LNCaP clone FGC (cell line): Measurements from ENCODE around the gene MCOLN2.
"Not testable (repeated sequence)": the region's sequence is repeated elsewhere in the genome, so short reads cannot be mapped to it uniquely, and the experiment has no call there.

Source experiments
- DNase-seq: peaks from one replicate; pipeline ENCODE4 v3.0.0-alpha.2; 2011; ENCODE audit warnings: low read depth
- H3K4me3 ChIP-seq: 2 replicates; pipeline ENCODE4 v1.5.1; 2011; ENCODE audit warnings: mild to moderate bottlenecking, low read depth, low read length, control low read depth
- CTCF ChIP-seq: IDR thresholded peaks from 2 replicates; pipeline ENCODE4 v1.5.1; 2012; ENCODE audit warnings: mild to moderate bottlenecking; ENCODE audit not compliant: control insufficient read depth, insufficient read depth; ENCODE audit errors: extremely low read depth

The MCOLN2 gene

GRCh38 chr1:84919461-84919970 lies 77.4 kb downstream of the MCOLN2 start:
- DNase-seq: no peak
- H3K4me3 ChIP-seq: no peak overlapping the region
- no peak for TF ChIP-seq CTCF

- no peak overlapping the region for H3K4me3 ChIP-seq
- no peak for TF ChIP-seq CTCF
- no peak for DNase-seq
These were observed 78.1 kb downstream of the MCOLN2 start for GRCh38 chr1:84918726-84919336.

- DNase-seq: no peak
- no peak for TF ChIP-seq CTCF
- H3K4me3 ChIP-seq: no peak overlapping the region
These were observed 80.0 kb downstream of the MCOLN2 start for GRCh38 chr1:84916897-84917296.

GRCh38 chr1:84913555-84913892 lies 83.4 kb downstream of the MCOLN2 start:
- no peak for TF ChIP-seq CTCF
- DNase-seq: peak; percentile 54
- H3K4me3 ChIP-seq: no peak overlapping the region

GRCh38 chr1:84912726-84913554 lies 84.0 kb downstream of the MCOLN2 start:
- DNase-seq: no peak
- TF ChIP-seq CTCF: no peak

GRCh38 chr1:84908746-84909464 lies 88.0 kb downstream of the MCOLN2 start:
- not testable (repeated sequence) for H3K4me3 ChIP-seq, DNase-seq

More at GRCh38 chr1:84912726-84913554, 84.0 kb downstream of the MCOLN2 start:
- no peak overlapping the region for H3K4me3 ChIP-seq
